HEK293T (cell line): ENCODE measurements around the gene GPR142.

Source experiments
- ARNT ChIP-seq: fragments of 450-650 bp; IDR thresholded peaks from 2 replicates; pipeline ENCODE4 v1.6.1; 2017; ENCODE audit warnings: mild to moderate bottlenecking
- BHLHE40 ChIP-seq: fragments of 450-650 bp; IDR thresholded peaks from 2 replicates; pipeline ENCODE4 v1.6.1; 2016; ENCODE audit warnings: mild to moderate bottlenecking, moderate library complexity, borderline replicate concordance
- FOXA1 ChIP-seq: fragments of 450-650 bp; IDR thresholded peaks from 2 replicates; pipeline ENCODE4 v1.6.1; 2016; ENCODE audit warnings: mild to moderate bottlenecking
- FOXK2 ChIP-seq: fragments of 450-650 bp; IDR thresholded peaks from 2 replicates; pipeline ENCODE4 v1.6.1; 2016; ENCODE audit warnings: mild to moderate bottlenecking
- FOXM1 ChIP-seq: fragments of 450-650 bp; IDR thresholded peaks from 2 replicates; pipeline ENCODE4 v1.6.1; 2017; ENCODE audit warnings: mild to moderate bottlenecking, borderline replicate concordance
- L3MBTL2 ChIP-seq: fragments of 450-650 bp; conservative IDR thresholded peaks from 2 replicates; pipeline ENCODE4 v1.6.1; 2016; ENCODE audit warnings: mild to moderate bottlenecking
- LEF1 ChIP-seq: fragments of 450-650 bp; IDR thresholded peaks from 2 replicates; pipeline ENCODE4 v1.6.1; 2017; ENCODE audit warnings: mild to moderate bottlenecking, borderline replicate concordance
- NFRKB ChIP-seq: fragments of 450-650 bp; IDR thresholded peaks from 2 replicates; pipeline ENCODE4 v1.6.1; 2016; ENCODE audit warnings: mild to moderate bottlenecking, moderate library complexity
- PKNOX1 ChIP-seq: fragments of 450-650 bp; IDR thresholded peaks from 2 replicates; pipeline ENCODE4 v1.6.1; 2016
- SP1 ChIP-seq: fragments of 450-650 bp; IDR thresholded peaks from 2 replicates; pipeline ENCODE4 v1.6.1; 2017
- SUZ12 ChIP-seq: fragments of 450-650 bp; IDR thresholded peaks from 2 replicates; pipeline ENCODE4 v1.6.1; 2016; ENCODE audit warnings: mild to moderate bottlenecking

GRCh38 chr17:74368341-74369081 lies 1.2 kb downstream of the GPR142 start:
- TF ChIP-seq SUZ12 (no peak), ARNT (no peak), SP1 (no peak), FOXK2 (no peak), L3MBTL2 (no peak), FOXA1 (no peak), LEF1 (no peak), BHLHE40 (no peak), NFRKB (no peak), PKNOX1 (no peak), FOXM1 (peak; percentile 68; the same call in 1 of the 2 replicates)
